BJ (cell line): Measurements from ENCODE around the gene PITPNM3. TPM values are rescaled to one million over a fixed set of nuclear protein-coding genes. Genes with fewer than 3 reads are reported as not detected.

Experiments
- CTCF ChIA-PET: fragments of 350-600 bp; formaldehyde crosslinking; extraction: SDS; loops from one replicate; lab custom pipeline; 2021; ENCODE audit warnings: antibody characterized with exemption, inconsistent platforms; lab: Yijun Ruan, JAX
- POLR2A ChIA-PET: fragments of 300-600 bp; sonication (Branson Sonifier 250); formaldehyde crosslinking; extraction: SDS; loops from one replicate; lab custom pipeline; 2021; ENCODE audit warnings: antibody characterized with exemption; lab: Charles Lee
- DNase-seq: peaks from one replicate; pipeline ENCODE4 v3.0.0-alpha.2; 2011; ENCODE audit warnings: low read depth
- H3K27me3 ChIP-seq: 2 replicates; pipeline ENCODE4 v1.6.0; 2011; ENCODE audit warnings: low read length; ENCODE audit not compliant: control insufficient read depth, insufficient read depth
- H3K36me3 ChIP-seq: 2 replicates; pipeline ENCODE4 v1.5.1; 2011; ENCODE audit warnings: low read length; ENCODE audit not compliant: control insufficient read depth, insufficient read depth
- H3K4me3 ChIP-seq: 2 replicates; pipeline ENCODE4 v1.5.1; 2011; ENCODE audit warnings: low read depth, mild to moderate bottlenecking, control low read depth, low read length
- CTCF ChIP-seq: IDR thresholded peaks from 2 replicates; pipeline ENCODE4 v1.5.1; 2011; ENCODE audit warnings: low read depth, mild to moderate bottlenecking, control low read depth, inconsistent platforms, low read length, moderate library complexity; ENCODE audit not compliant: insufficient read depth
- polyA plus RNA-seq: library from polyadenylated mRNA; depleted of rRNA; stranded (reverse); fragments of >200 nt; gene quantifications from 2 replicates; pipeline ENCODE4 v1.2.3, GENCODE V29; 2011

The PITPNM3 gene
- polyA plus RNA-seq, 1 experiment, result 0.64 TPM

- CTCF ChIA-PET, result interaction anchor here (3.0 kb wide), 1 partner anchor 15 kb away, joined by 18 read pairs; no protein-coding TSS in a partner anchor
- TF ChIP-seq CTCF, result no peak
- POLR2A ChIA-PET, result no interaction called here
- DNase-seq, result no peak
- Histone ChIP-seq H3K27me3 (no peaks in the 10 kb centered on the region), H3K4me3 (no peak overlapping the region), H3K36me3 (no peaks in the 10 kb centered on the region)
These were observed 98.5 kb downstream of the PITPNM3 start for GRCh38 chr17:6457688-6458459.

GRCh38 chr17:6456914-6457687 lies 99.3 kb downstream of the PITPNM3 start:
- Histone ChIP-seq H3K27me3 (no peaks in the 10 kb centered on the region), H3K36me3 (no peaks in the 10 kb centered on the region), H3K4me3 (no peak overlapping the region)
- TF ChIP-seq CTCF, result no peak
- ChIA-PET POLR2A (no interaction called here), CTCF (interaction anchor here (0.9 kb wide), 1 partner anchor 17 kb away, joined by 4 read pairs; no protein-coding TSS in a partner anchor)
- DNase-seq, result no peak

- ChIA-PET POLR2A (no interaction called here), CTCF (interaction anchor here (0.9 kb wide), 1 partner anchor 17 kb away, joined by 4 read pairs; no protein-coding TSS in a partner anchor)
- H3K36me3 ChIP-seq, result no peaks in the 10 kb centered on the region
- H3K27me3 ChIP-seq, result no peaks in the 10 kb centered on the region
- no peak for DNase-seq
- H3K4me3 ChIP-seq, result no peak overlapping the region
- TF ChIP-seq CTCF, result no peak
These were observed 100.0 kb downstream of the PITPNM3 start for GRCh38 chr17:6456321-6456720.

GRCh38 chr17:6455321-6455705 lies 101.0 kb downstream of the PITPNM3 start:
- H3K4me3 ChIP-seq, result peak overlapping the region; percentile 1; the same call in 1 of the 2 replicates
- H3K27me3 ChIP-seq, result no peaks in the 10 kb centered on the region
- ChIA-PET POLR2A (no interaction called here), CTCF (interaction anchor here (0.7 kb wide), 1 partner anchor 18 kb away, joined by 3 read pairs; no protein-coding TSS in a partner anchor)
- TF ChIP-seq CTCF, result no peak
- no peaks in the 10 kb centered on the region for H3K36me3 ChIP-seq
- DNase-seq, result no peak
